PFSK-1 (cell line): ENCODE results near the gene NDC80.

Experiments
- FOXP2 ChIP-seq: optimal IDR thresholded peaks from 2 replicates; pipeline ENCODE3; 2011; ENCODE audit warnings: borderline replicate concordance, control low read depth, inconsistent platforms; ENCODE audit not compliant: insufficient read depth; ENCODE audit errors: extremely low read length, extremely low read depth
- POLR2AphosphoS5 ChIP-seq: IDR thresholded peaks from 2 replicates; pipeline ENCODE4 v1.6.1; 2012; ENCODE audit warnings: low read depth, mild to moderate bottlenecking, control low read depth, low read length, moderate library complexity
- SIN3A ChIP-seq: IDR thresholded peaks from 2 replicates; pipeline ENCODE4 v1.6.1; 2012; ENCODE audit warnings: mild to moderate bottlenecking, low read length, moderate library complexity, borderline replicate concordance; ENCODE audit not compliant: insufficient read depth
- TAF1 ChIP-seq: IDR thresholded peaks from 2 replicates; pipeline ENCODE4 v1.6.1; 2012; ENCODE audit warnings: low read length, control low read depth, borderline replicate concordance; ENCODE audit not compliant: insufficient read depth
- TF ChIP-seq, protein P1 (sequence below), 2 experiments: IDR thresholded peaks; 2 replicates each; pipeline versions ENCODE4 v1.6.1 to v1.8.0; 2011 to 2012; ENCODE audit warnings: low read depth in 2 of 2, low read length in 2 of 2, control low read depth in 1 of 2, inconsistent platforms in 1 of 2, mild to moderate bottlenecking in 1 of 2, moderate library complexity in 1 of 2; ENCODE audit not compliant: insufficient read depth in 1 of 2

Gene NDC80

DNA sequence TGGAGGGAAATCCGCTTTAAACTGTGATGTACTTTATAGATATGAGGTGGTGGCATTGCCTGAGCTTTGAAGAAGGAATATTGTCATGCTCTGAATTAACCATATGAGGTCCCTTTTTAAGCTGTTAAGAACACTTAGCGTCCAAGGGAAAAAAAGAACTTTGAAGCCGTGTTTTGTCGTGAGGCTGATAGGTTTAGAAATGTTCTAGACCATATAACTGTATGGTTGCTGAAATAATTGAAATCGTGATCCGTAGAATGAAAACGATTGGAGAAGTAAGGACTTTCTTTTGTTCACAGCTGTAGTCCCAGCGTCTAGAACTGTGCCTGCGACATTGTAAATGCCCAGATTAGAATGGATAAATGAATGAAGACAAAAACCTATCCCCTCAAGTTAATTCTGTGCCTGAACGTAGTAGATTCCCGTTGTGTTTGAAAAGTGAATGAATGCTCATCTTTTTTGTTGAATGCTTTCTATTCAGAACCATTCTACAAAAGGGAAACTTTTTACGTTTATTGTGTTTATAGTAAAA lies 85.7 kb downstream of the NDC80 start:
- TF ChIP-seq, protein P1, sequence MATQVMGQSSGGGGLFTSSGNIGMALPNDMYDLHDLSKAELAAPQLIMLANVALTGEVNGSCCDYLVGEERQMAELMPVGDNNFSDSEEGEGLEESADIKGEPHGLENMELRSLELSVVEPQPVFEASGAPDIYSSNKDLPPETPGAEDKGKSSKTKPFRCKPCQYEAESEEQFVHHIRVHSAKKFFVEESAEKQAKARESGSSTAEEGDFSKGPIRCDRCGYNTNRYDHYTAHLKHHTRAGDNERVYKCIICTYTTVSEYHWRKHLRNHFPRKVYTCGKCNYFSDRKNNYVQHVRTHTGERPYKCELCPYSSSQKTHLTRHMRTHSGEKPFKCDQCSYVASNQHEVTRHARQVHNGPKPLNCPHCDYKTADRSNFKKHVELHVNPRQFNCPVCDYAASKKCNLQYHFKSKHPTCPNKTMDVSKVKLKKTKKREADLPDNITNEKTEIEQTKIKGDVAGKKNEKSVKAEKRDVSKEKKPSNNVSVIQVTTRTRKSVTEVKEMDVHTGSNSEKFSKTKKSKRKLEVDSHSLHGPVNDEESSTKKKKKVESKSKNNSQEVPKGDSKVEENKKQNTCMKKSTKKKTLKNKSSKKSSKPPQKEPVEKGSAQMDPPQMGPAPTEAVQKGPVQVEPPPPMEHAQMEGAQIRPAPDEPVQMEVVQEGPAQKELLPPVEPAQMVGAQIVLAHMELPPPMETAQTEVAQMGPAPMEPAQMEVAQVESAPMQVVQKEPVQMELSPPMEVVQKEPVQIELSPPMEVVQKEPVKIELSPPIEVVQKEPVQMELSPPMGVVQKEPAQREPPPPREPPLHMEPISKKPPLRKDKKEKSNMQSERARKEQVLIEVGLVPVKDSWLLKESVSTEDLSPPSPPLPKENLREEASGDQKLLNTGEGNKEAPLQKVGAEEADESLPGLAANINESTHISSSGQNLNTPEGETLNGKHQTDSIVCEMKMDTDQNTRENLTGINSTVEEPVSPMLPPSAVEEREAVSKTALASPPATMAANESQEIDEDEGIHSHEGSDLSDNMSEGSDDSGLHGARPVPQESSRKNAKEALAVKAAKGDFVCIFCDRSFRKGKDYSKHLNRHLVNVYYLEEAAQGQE (IDR thresholded peaks at IDR 0.05; ENCODE audit: insufficient read depth in 1 of 2, low read depth in 2 of 2, low read length in 2 of 2): no peak
- TF ChIP-seq POLR2AphosphoS5 (no peak), SIN3A (no peak), FOXP2 (no peak), TAF1 (no peak)

DNA sequence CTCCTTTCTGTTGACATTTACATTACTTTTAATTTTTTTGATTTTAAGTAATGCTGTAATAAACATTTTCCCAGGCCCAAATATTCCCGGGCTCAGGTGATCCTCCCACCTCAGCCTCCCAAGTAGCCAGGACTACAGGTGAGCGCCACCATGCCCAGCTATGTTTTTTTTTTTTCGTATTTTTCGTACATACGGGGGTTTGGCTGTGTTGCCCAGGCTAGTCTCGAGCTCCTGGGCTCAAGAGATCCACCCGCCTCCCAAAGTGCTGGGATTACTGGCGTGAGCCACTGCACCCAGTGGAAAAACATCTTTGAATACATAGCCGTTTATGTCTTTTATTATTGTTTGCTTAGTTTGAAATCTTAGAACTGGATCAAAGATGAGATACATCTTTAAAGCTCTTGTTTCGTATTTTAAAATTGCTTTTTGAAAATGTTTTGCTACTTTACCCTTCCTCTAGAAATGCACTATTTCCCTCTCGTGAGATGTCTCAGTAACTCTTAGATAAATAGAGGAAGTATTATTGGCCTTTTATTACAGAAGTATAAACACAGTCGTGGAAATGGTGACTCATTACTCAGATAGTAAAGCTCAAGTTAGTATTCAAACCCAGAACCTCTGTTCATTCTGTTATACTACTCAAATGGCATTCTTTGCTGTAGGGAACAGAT lies 86.6 kb downstream of the NDC80 start:
- TF ChIP-seq POLR2AphosphoS5 (no peak), SIN3A (no peak), FOXP2 (no peak), TAF1 (no peak)
- TF ChIP-seq, protein P1 (IDR thresholded peaks at IDR 0.05; ENCODE audit: insufficient read depth in 1 of 2, low read depth in 2 of 2, low read length in 2 of 2): no peak

DNA sequence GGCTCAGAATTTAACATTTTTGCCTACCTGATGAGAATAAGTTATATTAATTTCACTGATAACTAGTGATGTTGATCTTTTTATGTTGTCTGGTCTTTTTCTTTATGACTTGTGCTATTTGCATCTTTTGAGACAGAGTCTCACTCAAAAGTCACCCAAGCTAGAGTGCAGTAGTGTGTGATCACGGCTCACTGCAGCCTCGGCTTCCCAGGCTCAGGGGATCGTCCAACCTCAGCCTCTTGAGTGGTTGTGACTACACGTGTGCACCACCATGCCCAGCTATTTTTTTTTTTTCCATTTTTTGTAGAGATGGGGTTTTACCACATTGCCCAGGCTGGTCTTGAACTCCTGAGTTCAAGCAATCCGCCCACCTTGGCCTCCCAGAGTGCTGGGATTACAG lies 91.6 kb downstream of the NDC80 start:
- TF ChIP-seq, protein P1 (IDR thresholded peaks at IDR 0.05; ENCODE audit: insufficient read depth in 1 of 2, low read depth in 2 of 2, low read length in 2 of 2): no peak
- TF ChIP-seq FOXP2 (no peak), SIN3A (no peak), POLR2AphosphoS5 (no peak), TAF1 (no peak)
